Spinal cord (tissue), 10 donors: Measurements from ENCODE around the gene RASA2. TPM values are rescaled to one million over a fixed set of nuclear protein-coding genes. Genes with fewer than 3 reads are reported as not detected.
A peak's percentile ranks its signal among the peaks of the same experiment; 100 is the strongest.

Experiments
- DNase-seq, 6 donors: peaks; one replicate each; pipeline versions ENCODE4 v3.0.0 to v3.0.0-alpha.2; 2013 to 2015; ENCODE audit warnings: low spot score in 6 of 6, low read depth in 4 of 6
- H3K27ac ChIP-seq: one replicate; pipeline ENCODE4 v1.5.1; 2013; ENCODE audit warnings: low read depth, low read length, control low read depth
- H3K27me3 ChIP-seq: one replicate; pipeline ENCODE4 v1.6.1; 2013; ENCODE audit warnings: low read length; ENCODE audit not compliant: control insufficient read depth, insufficient read depth
- H3K36me3 ChIP-seq: one replicate; pipeline ENCODE4 v1.6.1; 2013; ENCODE audit warnings: low read length; ENCODE audit not compliant: control insufficient read depth, insufficient read depth
- H3K4me1 ChIP-seq: one replicate; pipeline ENCODE4 v1.6.1; 2013; ENCODE audit warnings: low read length; ENCODE audit not compliant: control insufficient read depth, insufficient read depth
- H3K4me3 ChIP-seq: one replicate; pipeline ENCODE4 v1.5.1; 2013; ENCODE audit warnings: low read depth, low read length, control low read depth
- H3K9me3 ChIP-seq: one replicate; pipeline ENCODE4 v1.6.1; 2013; ENCODE audit warnings: low read length; ENCODE audit not compliant: control insufficient read depth, insufficient read depth
- WGBS: methylation state at CpG from one replicate; pipeline ENCODE4 v1.1.5; 2013; ENCODE audit warnings: missing lambda C conversion rate; ENCODE audit not compliant: insufficient coverage; 5-methylcytosine and 5-hydroxymethylcytosine counted together
- polyA plus RNA-seq, 2 donors: library from polyadenylated mRNA; unstranded; fragments of 120-200 nt; gene quantifications; one replicate each; pipeline ENCODE4 v1.2.1, GENCODE V29; 2013; ENCODE audit not compliant: insufficient read length in 2 of 2
- total RNA-seq, 2 donors: library from RNA; depleted of rRNA in 1 of 2; stranded (reverse); fragments of 120-200 nt in 1 of 2; fragments of >200 nt in 1 of 2; gene quantifications; one replicate each; pipeline versions ENCODE4 v1.2.3 to v1.2.4, GENCODE V29; 2013 to 2014
- donor health status: healthy.

The RASA2 gene
- total and polyA plus RNA-seq, 4 donors = 17.4 to 27.9 (median 19.0) TPM

- Histone ChIP-seq H3K9me3 (no peaks in the 10 kb centered on the region), H3K27me3 (no peaks in the 10 kb centered on the region), H3K4me3 (no peak overlapping the region), H3K36me3 (peaks cover 13% of the 10 kb centered on the region), H3K27ac (no peak overlapping the region), H3K4me1 (no peaks in the 10 kb centered on the region)
- no CpG with 5 or more reads among the region's 1 CpG for WGBS
- DNase-seq = no peak
Measured at GRCh38 chr3:141445990-141446389, 40.8 kb upstream of the RASA2 start.

- no peaks in the 10 kb centered on the region for H3K27me3 ChIP-seq
- no peak overlapping the region for H3K27ac ChIP-seq
- peaks cover 13% of the 10 kb centered on the region for H3K36me3 ChIP-seq
- no peaks in the 10 kb centered on the region for H3K4me1 ChIP-seq
- no peak overlapping the region for H3K4me3 ChIP-seq
- H3K9me3 ChIP-seq = no peaks in the 10 kb centered on the region
- no peak for DNase-seq
Measured at GRCh38 chr3:141446737-141447136, 40.1 kb upstream of the RASA2 start.

GRCh38 chr3:141447383-141447782 is 39.4 kb upstream of the RASA2 start:
- 100% methylated on average over 3 of the region's 6 CpGs for WGBS
- H3K9me3 ChIP-seq = no peaks in the 10 kb centered on the region
- H3K36me3 ChIP-seq = peaks cover 13% of the 10 kb centered on the region
- no peak overlapping the region for H3K4me3 ChIP-seq
- no peaks in the 10 kb centered on the region for H3K27me3 ChIP-seq
- no peaks in the 10 kb centered on the region for H3K4me1 ChIP-seq
- H3K27ac ChIP-seq = no peak overlapping the region
- DNase-seq = no peak

- Histone ChIP-seq H3K27ac (no peak overlapping the region), H3K4me1 (no peaks in the 10 kb centered on the region), H3K36me3 (peaks cover 10% of the 10 kb centered on the region), H3K27me3 (no peaks in the 10 kb centered on the region), H3K9me3 (no peaks in the 10 kb centered on the region), H3K4me3 (no peak overlapping the region)
- WGBS = 33% methylated on average over 1 of the region's 6 CpGs
- peak in 1 of 6 donors; percentile 58 for DNase-seq
Measured at GRCh38 chr3:141448606-141449220, 38.1 kb upstream of the RASA2 start.

GRCh38 chr3:141449424-141449823 is 37.4 kb upstream of the RASA2 start:
- Histone ChIP-seq H3K27ac (no peak overlapping the region), H3K36me3 (peaks cover 10% of the 10 kb centered on the region), H3K27me3 (no peaks in the 10 kb centered on the region), H3K4me1 (no peaks in the 10 kb centered on the region), H3K9me3 (no peaks in the 10 kb centered on the region), H3K4me3 (no peak overlapping the region)
- DNase-seq = no peak
- WGBS = no CpG with 5 or more reads among the region's 6 CpGs

- H3K27me3 ChIP-seq = no peaks in the 10 kb centered on the region
- no peaks in the 10 kb centered on the region for H3K36me3 ChIP-seq
- H3K4me3 ChIP-seq = no peak overlapping the region
- no peaks in the 10 kb centered on the region for H3K4me1 ChIP-seq
- H3K27ac ChIP-seq = no peak overlapping the region
- no peaks in the 10 kb centered on the region for H3K9me3 ChIP-seq
- 83% methylated on average over 8 of the region's 8 CpGs for WGBS
- DNase-seq = no peak
Measured at GRCh38 chr3:141450727-141451375, 36.0 kb upstream of the RASA2 start.

GRCh38 chr3:141452045-141452444 is 34.8 kb upstream of the RASA2 start:
- Histone ChIP-seq H3K9me3 (no peaks in the 10 kb centered on the region), H3K27ac (no peak overlapping the region), H3K27me3 (no peaks in the 10 kb centered on the region), H3K36me3 (no peaks in the 10 kb centered on the region), H3K4me1 (no peaks in the 10 kb centered on the region), H3K4me3 (no peak overlapping the region)
- DNase-seq = peak in 2 of 6 donors; percentile 62 to 66

GRCh38 chr3:141452773-141453172 is 34.1 kb upstream of the RASA2 start:
- Histone ChIP-seq H3K36me3 (no peaks in the 10 kb centered on the region), H3K27ac (no peak overlapping the region), H3K27me3 (no peaks in the 10 kb centered on the region), H3K4me3 (no peak overlapping the region), H3K4me1 (no peaks in the 10 kb centered on the region), H3K9me3 (no peaks in the 10 kb centered on the region)
- WGBS = 86% methylated on average over 1 of the region's 1 CpG
- DNase-seq = no peak

GRCh38 chr3:141454054-141454453 is 32.8 kb upstream of the RASA2 start:
- WGBS = 100% methylated on average over 1 of the region's 3 CpGs
- Histone ChIP-seq H3K36me3 (no peaks in the 10 kb centered on the region), H3K9me3 (no peaks in the 10 kb centered on the region), H3K4me3 (no peak overlapping the region), H3K4me1 (no peaks in the 10 kb centered on the region), H3K27me3 (no peaks in the 10 kb centered on the region), H3K27ac (no peak overlapping the region)
- DNase-seq = no peak

- no peaks in the 10 kb centered on the region for H3K4me1 ChIP-seq
- 71% methylated on average over 18 of the region's 20 CpGs for WGBS
- H3K9me3 ChIP-seq = no peaks in the 10 kb centered on the region
Measured at GRCh38 chr3:141454906-141455602, 31.8 kb upstream of the RASA2 start.

More at GRCh38 chr3:141454906-141455602, 31.8 kb upstream of the RASA2 start:
- Histone ChIP-seq H3K27me3 (no peaks in the 10 kb centered on the region), H3K27ac (no peak overlapping the region), H3K36me3 (no peaks in the 10 kb centered on the region), H3K4me3 (no peak overlapping the region)
- DNase-seq = peak in 2 of 6 donors; percentile 43 to 45
